Natural killer cell treated with Interleukin-12 subunit alpha and Interleukin-12 subunit beta and Interleukin-15 and Interleukin-18, amount 100 ng/mL, for 72 hours (primary cell): ENCODE measurements around the gene SLC39A6. TPM values are rescaled to one million over a fixed set of nuclear protein-coding genes. Genes with fewer than 3 reads are reported as not detected.
"Not testable (repeated sequence)": the region's sequence is repeated elsewhere in the genome, so short reads cannot be mapped to it uniquely, and the experiment has no call there.

Source experiments
- ATAC-seq, 2 donors: fragments of 150-1000 bp; cut with Tn5 transposase in 1 of 2; sonication (Bioruptor Pico), chemical (Tn5 transposase) in 1 of 2; 2 replicates each; pipeline ENCODE4 v1.10.0; 2021
- DNase-seq: peaks from one replicate; pipeline ENCODE4 v3.0.0; 2022; ENCODE audit warnings: low spot score
- H3K27ac Mint-ChIP-seq, 2 donors: 1 replicate in 1 of 2; 2 replicates in 1 of 2; pipeline ENCODE4 v1.8.0; 2022; ENCODE audit warnings: mixed read lengths in 2 of 2, mild to moderate bottlenecking in 1 of 2, moderate library complexity in 1 of 2
- H3K27me3 Mint-ChIP-seq, 2 donors: 1 replicate in 1 of 2; 2 replicates in 1 of 2; pipeline ENCODE4 v1.8.0; 2022; ENCODE audit warnings: mixed read lengths in 2 of 2
- H3K36me3 Mint-ChIP-seq: one replicate; pipeline ENCODE4 v1.8.0; 2022; ENCODE audit warnings: mixed read lengths
- H3K4me1 Mint-ChIP-seq, 2 donors: 1 replicate in 1 of 2; 2 replicates in 1 of 2; pipeline ENCODE4 v1.8.0; 2022; ENCODE audit warnings: low read depth in 2 of 2, mixed read lengths in 2 of 2, mild to moderate bottlenecking in 1 of 2
- H3K4me3 Mint-ChIP-seq: one replicate; pipeline ENCODE4 v1.8.0; 2022; ENCODE audit warnings: mixed read lengths
- H3K9me3 Mint-ChIP-seq: 2 replicates; pipeline ENCODE4 v1.8.0; 2022; ENCODE audit warnings: mixed read lengths
- total RNA-seq, 2 donors: library from RNA; stranded (reverse); gene quantifications; one replicate each; pipeline ENCODE4 v1.2.3, GENCODE V29; 2022

SLC39A6 gene
- total RNA-seq, 2 donors from 2014 or later = 34.7 to 36.1 TPM

GRCh38 chr18:36075862-36076587 lies 53.1 kb downstream of the SLC39A6 start:
- DNase-seq = no peak

GRCh38 chr18:36074435-36074834 lies 54.7 kb downstream of the SLC39A6 start:
- ATAC-seq (no peak), DNase-seq (no peak)
- H3K27ac Mint-ChIP-seq = no peak overlapping the region
- H3K4me3 Mint-ChIP-seq = no peak overlapping the region
- no peaks in the 10 kb centered on the region for H3K36me3 Mint-ChIP-seq
- H3K4me1 Mint-ChIP-seq = no peaks in the 10 kb centered on the region
- H3K27me3 Mint-ChIP-seq = peaks cover 11 to 33% of the 10 kb centered on the region in 2 donors
- no peaks in the 10 kb centered on the region for H3K9me3 Mint-ChIP-seq

More at GRCh38 chr18:36075862-36076587, 53.1 kb downstream of the SLC39A6 start:
- Mint-ChIP-seq H3K4me1 (no peaks in the 10 kb centered on the region), H3K36me3 (peaks cover 11% of the 10 kb centered on the region), H3K27ac (no peak overlapping the region), H3K4me3 (no peak overlapping the region), H3K27me3 (peaks cover 16 to 35% of the 10 kb centered on the region in 2 donors), H3K9me3 (peaks cover 5% of the 10 kb centered on the region)
- ATAC-seq = no peak

- no peaks in the 10 kb centered on the region for H3K36me3 Mint-ChIP-seq
- no peak overlapping the region for H3K4me3 Mint-ChIP-seq
- H3K4me1 Mint-ChIP-seq = no peaks in the 10 kb centered on the region
- H3K27ac Mint-ChIP-seq = no peak overlapping the region
- no peak for ATAC-seq
- H3K9me3 Mint-ChIP-seq = no peaks in the 10 kb centered on the region
- no peak for DNase-seq
- peaks cover 11 to 29% of the 10 kb centered on the region in 2 donors for H3K27me3 Mint-ChIP-seq
These were observed 55.5 kb downstream of the SLC39A6 start for GRCh38 chr18:36073676-36074075.

DNA sequence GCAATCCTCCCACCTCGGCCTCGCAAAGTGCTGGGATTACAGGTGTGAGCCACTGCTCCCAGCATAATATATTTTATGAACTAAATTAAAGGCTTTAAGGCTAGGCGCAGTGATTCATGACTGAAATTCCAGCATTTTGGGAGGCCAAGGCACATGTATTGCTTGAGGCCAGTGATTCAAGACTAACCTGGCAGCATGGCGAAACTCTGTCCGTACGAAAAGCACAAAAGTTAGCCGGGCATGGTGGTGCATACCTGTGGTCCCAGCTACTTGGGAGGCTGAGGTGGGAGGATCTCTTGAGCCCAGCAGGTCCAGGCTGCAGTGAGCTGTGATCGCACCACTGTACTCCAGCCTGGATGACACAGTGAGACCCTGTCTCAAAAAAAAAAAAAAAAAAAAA lies 56.7 kb downstream of the SLC39A6 start:
- H3K36me3 Mint-ChIP-seq, DNase-seq, H3K4me1 Mint-ChIP-seq, ATAC-seq, H3K27ac Mint-ChIP-seq, H3K4me3 Mint-ChIP-seq, H3K9me3 Mint-ChIP-seq: not testable (repeated sequence)
- H3K27me3 Mint-ChIP-seq = peaks cover 11 to 28% of the 10 kb centered on the region in 2 donors

DNA sequence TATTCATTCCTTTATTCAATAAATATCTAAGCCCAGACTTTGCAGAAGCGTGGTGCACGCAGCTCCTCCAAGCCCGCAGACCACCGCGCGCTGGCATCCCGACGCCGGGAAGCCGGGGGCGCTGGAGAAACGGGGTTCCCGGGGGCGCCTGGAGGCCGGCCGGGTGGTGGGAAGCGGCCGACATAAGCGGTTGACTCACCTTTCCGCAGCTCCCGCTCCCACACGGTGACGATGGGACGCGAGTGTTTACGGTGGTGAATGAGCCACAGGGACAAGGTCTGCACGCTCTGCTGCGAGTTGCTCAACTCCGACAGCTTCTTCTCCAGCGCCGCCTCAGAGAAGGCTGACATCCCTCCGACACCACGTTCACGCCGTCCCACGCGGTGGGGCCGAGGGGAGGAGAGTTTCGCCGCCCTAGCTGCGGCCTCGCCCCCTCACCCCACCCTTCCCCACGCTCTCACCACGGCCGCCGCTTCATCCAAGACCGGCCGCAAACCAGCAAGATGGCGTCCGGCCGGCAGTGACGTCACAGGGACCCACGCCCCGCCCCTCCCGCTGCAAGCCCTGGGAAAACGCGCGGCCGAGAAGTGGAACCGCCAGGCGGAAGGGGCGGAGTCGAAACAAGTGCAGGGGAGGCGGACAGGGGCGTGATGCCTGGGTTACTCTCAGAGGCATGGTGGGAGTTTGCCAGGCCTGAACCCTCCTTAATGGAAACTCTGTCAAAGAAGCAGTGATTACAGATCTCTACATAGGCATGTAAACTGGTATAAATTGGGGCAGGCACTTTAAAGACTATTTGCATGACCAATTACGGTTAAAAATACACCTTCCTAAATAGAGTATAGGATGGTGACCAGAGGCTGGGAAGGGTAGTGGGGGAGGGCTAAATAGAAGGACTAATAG lies 61.8 kb downstream of the SLC39A6 start, which contains the start of gene RPRD1A:
RPRD1A (minus strand) TSS at position 505 of the 903 bp plus-strand sequence; CDS start at position 350, 155 bp downstream.
- Mint-ChIP-seq H3K27ac (peak within 1 kb of the TSS; percentile 89 to 94), H3K9me3 (no peaks in the 10 kb centered on the region), H3K4me1 (peaks cover 19 to 24% of the 10 kb centered on the region in 2 donors), H3K4me3 (peak within 1 kb of the TSS; percentile 95), H3K36me3 (no peaks in the 10 kb centered on the region), H3K27me3 (no peaks in the 10 kb centered on the region)
- peak; percentile 99 for DNase-seq
- ATAC-seq = peak; percentile 95 to 97

- no peak for DNase-seq
- Mint-ChIP-seq H3K27me3 (no peaks in the 10 kb centered on the region), H3K4me3 (peak overlapping the region; percentile 95), H3K4me1 (peaks cover 19 to 24% of the 10 kb centered on the region in 2 donors), H3K9me3 (no peaks in the 10 kb centered on the region), H3K36me3 (no peaks in the 10 kb centered on the region), H3K27ac (peak overlapping the region; percentile 89 to 94)
- ATAC-seq = no peak
These were observed 62.5 kb downstream of the SLC39A6 start for GRCh38 chr18:36066686-36067054.

GRCh38 chr18:36066001-36066400 lies 63.1 kb downstream of the SLC39A6 start:
- Mint-ChIP-seq H3K36me3 (no peaks in the 10 kb centered on the region), H3K27me3 (no peaks in the 10 kb centered on the region), H3K4me3 (peak overlapping the region; percentile 95), H3K4me1 (peaks cover 19 to 24% of the 10 kb centered on the region in 2 donors), H3K9me3 (no peaks in the 10 kb centered on the region), H3K27ac (peak overlapping the region; percentile 89 to 94)
- ATAC-seq = no peak
- DNase-seq = no peak

DNA sequence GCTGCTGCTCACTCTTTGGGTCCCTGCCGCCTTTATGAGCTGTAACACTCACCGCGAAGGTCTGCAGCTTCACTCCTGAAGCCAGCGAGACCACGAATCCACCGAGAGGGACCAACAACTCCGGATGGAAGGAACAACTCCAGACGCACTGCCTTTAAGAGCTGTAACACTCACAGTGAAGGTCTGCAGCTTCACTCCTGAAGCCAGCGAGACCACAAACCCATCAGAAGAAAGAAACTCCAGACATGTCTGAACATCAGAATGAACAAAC lies 64.4 kb downstream of the SLC39A6 start:
- H3K36me3 Mint-ChIP-seq, ATAC-seq, H3K9me3 Mint-ChIP-seq, DNase-seq, H3K4me3 Mint-ChIP-seq, H3K27me3 Mint-ChIP-seq: not testable (repeated sequence)
- Mint-ChIP-seq H3K4me1 (peaks cover 19 to 24% of the 10 kb centered on the region in 2 donors), H3K27ac (peak overlapping the region in 1 of 2 donors; percentile 62)

DNA sequence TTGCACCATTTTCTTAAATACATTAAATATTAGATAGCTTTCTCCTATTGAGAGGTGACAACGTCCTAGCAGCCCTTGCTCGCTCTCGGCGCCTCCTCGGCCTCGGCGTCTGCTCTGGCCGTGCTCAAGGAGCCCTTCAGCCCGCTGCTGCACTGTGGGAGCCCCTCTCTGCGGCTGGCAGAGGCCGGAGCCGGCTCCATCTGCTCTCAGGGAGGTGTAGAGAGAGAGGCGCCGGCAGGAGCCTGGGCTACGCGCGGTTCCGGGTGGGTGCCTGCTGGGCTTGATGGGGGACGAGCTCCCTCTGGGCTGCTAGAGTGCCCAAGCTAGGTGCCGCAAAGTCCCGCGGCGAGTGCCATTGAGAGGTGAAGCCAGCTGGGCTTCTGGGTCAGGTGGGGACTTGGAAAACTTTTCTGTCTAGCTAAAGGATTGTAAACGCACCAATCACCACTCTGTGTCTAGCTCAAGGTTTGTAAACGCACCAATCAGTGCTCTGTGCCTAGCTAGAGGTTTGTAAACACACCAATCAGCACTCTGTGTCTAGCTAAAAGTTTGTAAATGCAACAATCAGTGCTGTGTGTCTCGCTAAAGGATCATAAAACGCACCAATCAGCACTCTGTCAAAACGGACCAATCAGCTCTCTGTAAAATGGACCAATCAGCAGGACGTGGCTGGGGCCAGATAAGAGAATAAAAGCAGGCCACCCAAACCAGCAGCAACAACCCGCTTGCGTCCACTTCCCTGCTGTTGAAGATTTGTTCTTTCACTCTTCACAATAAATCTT lies 64.9 kb downstream of the SLC39A6 start:
- no peaks in the 10 kb centered on the region for H3K27me3 Mint-ChIP-seq
- ATAC-seq (no peak), DNase-seq (no peak)
- no peaks in the 10 kb centered on the region for H3K36me3 Mint-ChIP-seq
- H3K4me1 Mint-ChIP-seq = peaks cover 19 to 24% of the 10 kb centered on the region in 2 donors
- no peaks in the 10 kb centered on the region for H3K9me3 Mint-ChIP-seq
- H3K27ac Mint-ChIP-seq = peak overlapping the region in 1 of 2 donors; percentile 62
- no peak overlapping the region for H3K4me3 Mint-ChIP-seq

DNA sequence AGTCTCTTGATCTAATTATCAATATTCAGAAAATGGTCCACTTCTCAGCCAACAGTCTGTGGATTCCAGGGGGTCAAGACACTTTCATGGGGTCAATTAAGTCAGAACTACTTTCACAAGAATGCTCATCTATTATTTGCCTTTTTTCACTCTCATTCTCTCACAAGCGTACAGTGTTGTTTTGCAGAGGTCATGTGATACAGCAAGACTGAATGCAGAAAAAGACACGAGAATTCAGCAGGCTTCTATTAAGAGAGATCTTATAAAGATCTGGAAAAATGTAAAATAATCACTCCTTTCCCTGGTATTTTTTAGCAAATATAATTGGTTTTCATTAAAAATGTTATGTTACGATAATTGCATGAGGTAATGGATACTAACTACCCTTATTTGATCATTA lies 70.5 kb downstream of the SLC39A6 start:
- H3K27me3 Mint-ChIP-seq = no peaks in the 10 kb centered on the region

More for the DNA sequence above, 70.5 kb downstream of the SLC39A6 start:
- no peaks in the 10 kb centered on the region for H3K36me3 Mint-ChIP-seq
- no peak for DNase-seq
- no peaks in the 10 kb centered on the region for H3K9me3 Mint-ChIP-seq
- no peak for ATAC-seq
- H3K27ac Mint-ChIP-seq = no peak overlapping the region
- H3K4me1 Mint-ChIP-seq = peaks cover 2 to 6% of the 10 kb centered on the region in 2 donors
- H3K4me3 Mint-ChIP-seq = no peak overlapping the region

Other genes with a start within 250 kb of the SLC39A6 start
- gene RPRD1A, start 61.8 kb downstream of the SLC39A6 start, total RNA-seq = 10 to 100 TPM; 16.0 to 38.6 TPM
- gene ELP2, start 559 bp upstream of the SLC39A6 start, total RNA-seq = 10 to 100 TPM; 72.3 to 92.9 TPM
- under 1 TPM in 1 of 2 donors, not detected in 1; 0.24 TPM for gene MOCOS, start 58.2 kb upstream of the SLC39A6 start, total RNA-seq
- gene FHOD3, start 168.4 kb upstream of the SLC39A6 start, total RNA-seq = not detected